ENCODE measurements around the gene ABL1. TPM values are rescaled to one million over a fixed set of nuclear protein-coding genes. Genes with fewer than 3 reads are reported as not detected.

The ABL1 gene
- total and polyA plus RNA-seq, 2 of the 13 experiments (the other 11 are each of a cell fraction or from before 2014, with no cell fraction given): 10.8 to 20.4 TPM

DNA sequence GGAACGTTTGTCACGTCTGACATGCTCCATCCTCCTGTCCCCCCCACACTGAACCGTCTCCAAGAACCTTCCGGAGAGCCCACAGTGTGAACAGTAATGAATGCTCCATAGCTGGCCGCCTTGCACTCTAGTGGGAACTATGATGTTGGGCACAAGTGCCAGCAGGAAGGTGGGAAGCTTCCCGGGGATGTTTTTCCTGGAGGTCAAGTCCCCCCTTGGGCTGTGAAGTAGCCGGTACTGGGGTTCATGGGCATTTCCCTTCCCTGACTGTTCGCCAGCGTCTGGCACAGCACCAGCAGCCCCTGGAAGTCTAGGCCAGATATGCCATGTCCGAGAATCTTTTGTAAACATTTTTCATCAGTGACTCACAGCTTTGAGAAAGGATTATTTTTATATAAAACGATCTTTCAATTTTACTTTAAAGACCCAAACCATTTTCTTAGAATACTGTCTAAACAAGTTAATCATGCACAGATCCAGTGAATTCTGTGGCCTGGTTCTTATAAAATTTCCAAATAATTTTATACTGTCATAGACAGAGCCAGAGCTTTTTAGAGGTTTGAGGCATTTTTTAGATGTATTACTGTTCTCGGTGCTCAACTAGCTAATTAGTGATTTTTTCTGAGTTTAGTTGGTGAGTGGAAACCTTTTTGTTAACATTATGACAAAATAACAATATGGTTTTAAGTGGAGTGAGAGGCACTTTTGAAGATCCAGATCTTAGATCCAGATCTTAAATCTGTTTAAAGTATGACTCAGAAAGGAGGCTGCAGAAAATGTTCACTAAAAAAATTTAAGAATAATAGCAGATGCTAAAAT, 11.6 kb downstream of the ABL1 start:
- no peak overlapping the region for H3K4me3 ChIP-seq (replicated peaks in 1 of 3; ENCODE audit: insufficient read depth in 1 of 3, low read depth in 2 of 3, low read length in 3 of 3)
- intact Hi-C loops (cut with micrococcal nuclease; ENCODE audit: unreplicated experiment): loop anchor here (1.0 kb wide), 1 partner anchor 20 kb away; no protein-coding TSS in a partner anchor
- CTCF ChIA-PET (ENCODE audit: low intra/inter-chr PET ratio, low total read pairs): no interaction called here
- H4K20me1 ChIP-seq (ENCODE audit: insufficient read depth, low read length): peaks cover 9% of the 10 kb centered on the region
- FAIRE-seq: no peak
- POLR2A ChIA-PET: no interaction called here
- H2AFZ ChIP-seq (ENCODE audit: low read length): no peak overlapping the region
- no peak overlapping the region for H3K27ac ChIP-seq (ENCODE audit: extremely low read length, insufficient read depth, low read length)
- H3K9me3 ChIP-seq (ENCODE audit: low read length): no peaks in the 10 kb centered on the region
- H3K9ac ChIP-seq (ENCODE audit: insufficient read depth, low read depth, low read length): no peak overlapping the region
- 0 out of 5 replicates have a peak, but pooled peaks cover 0 to 4% of the 10 kb centered on the region in 2 experiments for H3K36me3 ChIP-seq (replicated peaks in 1 of 2; ENCODE audit: control insufficient read depth in 1 of 2, insufficient read depth in 2 of 2, low read length in 2 of 2)
- H3K4me2 ChIP-seq (ENCODE audit: low read depth, low read length): no peak overlapping the region
- H3K79me2 ChIP-seq (ENCODE audit: insufficient read depth, low read length): peaks cover 75% of the 10 kb centered on the region
- no peak for TF ChIP-seq TIGD3 (CRISPR knock-in tag; IDR thresholded peaks at IDR 0.05; ENCODE audit: borderline replicate concordance)
- TF ChIP-seq REXO4 (CRISPR knock-in tag; IDR thresholded peaks at IDR 0.05; ENCODE audit: borderline replicate concordance): no peak
- no peak for TF ChIP-seq SPEN (CRISPR knock-in tag; IDR thresholded peaks at IDR 0.05; ENCODE audit: low read depth)
- no peak for TF ChIP-seq RBAK (CRISPR knock-in tag; IDR thresholded peaks at IDR 0.05)
- no peak for TF ChIP-seq ZNF256 (CRISPR knock-in tag; conservative IDR thresholded peaks at IDR 0.05)
- TF ChIP-seq ZBTB1 (CRISPR knock-in tag; IDR thresholded peaks at IDR 0.05; ENCODE audit: borderline replicate concordance): no peak
- TF ChIP-seq DNMT3B (CRISPR knock-in tag; conservative IDR thresholded peaks at IDR 0.05): no peak
- TF ChIP-seq ZNF841 (CRISPR knock-in tag; IDR thresholded peaks at IDR 0.05; ENCODE audit: borderline replicate concordance): no peak
- no peak for TF ChIP-seq ZNF275 (CRISPR knock-in tag; IDR thresholded peaks at IDR 0.05; ENCODE audit: borderline replicate concordance)
- TF ChIP-seq ELF4 (CRISPR knock-in tag; IDR thresholded peaks at IDR 0.05; ENCODE audit: borderline replicate concordance): no peak
- TF ChIP-seq ZNF672 (CRISPR knock-in tag; IDR thresholded peaks at IDR 0.05): no peak
- TF ChIP-seq MXD3 (CRISPR knock-in tag; IDR thresholded peaks at IDR 0.05): no peak
- TF ChIP-seq HOXA9 (CRISPR knock-in tag; IDR thresholded peaks at IDR 0.05; ENCODE audit: borderline replicate concordance): no peak
- TF ChIP-seq SRSF4 (IDR thresholded peaks at IDR 0.05; ENCODE audit: low read depth, low read length, poor library complexity, severe bottlenecking): no peak
- no peak for TF ChIP-seq ARID2 (CRISPR knock-in tag; IDR thresholded peaks at IDR 0.05; ENCODE audit: borderline replicate concordance)
- no peaks in the 10 kb centered on the region for H3K27me3 ChIP-seq (ENCODE audit: control insufficient read depth in 1 of 2, insufficient read depth in 2 of 2, low read length in 2 of 2)
- no TSS peak for BruUV-seq (replicated peaks)
- H3K4me1 ChIP-seq (ENCODE audit: insufficient read depth, low read length): peaks cover 25% of the 10 kb centered on the region
- DNase-seq (ENCODE audit: low spot score): no peak
- WGBS (ENCODE audit: low lambda C conversion rate): 91% methylated on average over 11 of the region's 12 CpGs
- no peak for ATAC-seq
- in situ Hi-C loops (cut with HindIII; ENCODE audit: extremely low pct_ligation_motif_present, low pct_unique_long_range_greater_than_20kb): no loop called here

Data from HepG2 (cell line).